H9 (cell line): ENCODE data around the gene SLC22A16. TPM values are rescaled to one million over a fixed set of nuclear protein-coding genes. Genes with fewer than 3 reads are reported as not detected.

Source experiments
- DNase-seq: peaks from one replicate; pipeline ENCODE4 v3.0.0-alpha.2; 2017
- H2AFZ ChIP-seq: one replicate; pipeline ENCODE4 v1.6.1; 2013; ENCODE audit warnings: mild to moderate bottlenecking, low read length, control low read depth, moderate library complexity
- H2AK5ac ChIP-seq: 2 replicates; pipeline ENCODE4 v1.6.1; 2013; ENCODE audit warnings: low read length, control low read depth, mixed read lengths; ENCODE audit not compliant: insufficient read length
- H2BK120ac ChIP-seq: one replicate; pipeline ENCODE4 v1.6.1; 2013; ENCODE audit warnings: low read depth, mild to moderate bottlenecking, low read length, control low read depth, inconsistent platforms; ENCODE audit not compliant: poor library complexity, severe bottlenecking
- H2BK12ac ChIP-seq: 2 replicates; pipeline ENCODE4 v1.6.1; 2013; ENCODE audit warnings: low read length, control low read depth, mixed read lengths, low read depth; ENCODE audit not compliant: insufficient read length
- H2BK15ac ChIP-seq: 2 replicates; pipeline ENCODE4 v1.6.1; 2013; ENCODE audit warnings: low read depth, low read length, control low read depth
- H2BK20ac ChIP-seq: one replicate; pipeline ENCODE4 v1.6.1; 2013; ENCODE audit warnings: low read depth, mild to moderate bottlenecking, low read length, control low read depth, inconsistent platforms; ENCODE audit not compliant: poor library complexity, severe bottlenecking
- H2BK5ac ChIP-seq: 2 replicates; pipeline ENCODE4 v1.6.1; 2013; ENCODE audit warnings: low read length, control low read depth, mixed read lengths; ENCODE audit not compliant: insufficient read length
- H3K14ac ChIP-seq: 2 replicates; pipeline ENCODE4 v1.6.1; 2013; ENCODE audit warnings: low read length, control low read depth; ENCODE audit not compliant: insufficient read depth
- H3K18ac ChIP-seq: 2 replicates; pipeline ENCODE4 v1.6.1; 2013; ENCODE audit warnings: low read depth, mild to moderate bottlenecking, mixed read lengths, low read length, control low read depth; ENCODE audit not compliant: insufficient read length
- H3K23ac ChIP-seq: 2 replicates; pipeline ENCODE4 v1.6.1; 2013; ENCODE audit warnings: low read length, control low read depth, mixed read lengths, low read depth; ENCODE audit not compliant: insufficient read length
- H3K23me2 ChIP-seq: 2 replicates; pipeline ENCODE4 v1.6.1; 2013; ENCODE audit warnings: low read depth, mild to moderate bottlenecking, mixed read lengths, low read length, control low read depth; ENCODE audit not compliant: insufficient read length, poor library complexity, severe bottlenecking
- H3K27ac ChIP-seq: 2 replicates; pipeline ENCODE4 v1.5.1; 2013; ENCODE audit warnings: low read length, control low read depth, mixed read lengths, low read depth; ENCODE audit not compliant: insufficient read length
- H3K27me3 ChIP-seq: 2 replicates; pipeline ENCODE4 v1.6.1; 2013; ENCODE audit warnings: low read length, control low read depth, inconsistent platforms; ENCODE audit not compliant: insufficient read depth
- H3K4ac ChIP-seq: 2 replicates; pipeline ENCODE4 v1.6.1; 2013; ENCODE audit warnings: low read depth, mild to moderate bottlenecking, control low read depth, inconsistent platforms, low read length, moderate library complexity
- H3K4me1 ChIP-seq: 2 replicates; pipeline ENCODE4 v1.6.1; 2013; ENCODE audit warnings: low read length, control low read depth, inconsistent platforms; ENCODE audit not compliant: insufficient read depth
- H3K4me2 ChIP-seq: 2 replicates; pipeline ENCODE4 v1.6.1; 2013; ENCODE audit warnings: low read length, control low read depth, mixed read lengths; ENCODE audit not compliant: insufficient read length, insufficient read depth
- H3K56ac ChIP-seq: 2 replicates; pipeline ENCODE4 v1.6.1; 2013; ENCODE audit warnings: low read depth, mild to moderate bottlenecking, mixed read lengths, low read length, control low read depth; ENCODE audit not compliant: insufficient read length
- H3K79me1 ChIP-seq: 2 replicates; pipeline ENCODE4 v1.6.1; 2013; ENCODE audit warnings: low read depth, mild to moderate bottlenecking, moderate library complexity, low read length, control low read depth, inconsistent platforms; ENCODE audit not compliant: insufficient read depth, poor library complexity, severe bottlenecking
- H3K79me2 ChIP-seq: 2 replicates; pipeline ENCODE4 v1.6.1; 2013; ENCODE audit warnings: low read length, control low read depth, inconsistent platforms; ENCODE audit not compliant: insufficient read depth
- H3K9ac ChIP-seq: 2 replicates; pipeline ENCODE4 v1.6.1; 2013; ENCODE audit warnings: low read length, control low read depth, mixed read lengths; ENCODE audit not compliant: insufficient read length; ENCODE audit errors: extremely low read depth
- H3K9me3 ChIP-seq: one replicate; pipeline ENCODE4 v1.6.1; 2013; ENCODE audit warnings: low read depth, low read length, inconsistent platforms; ENCODE audit not compliant: control insufficient read depth
- H3T11ph ChIP-seq: one replicate; pipeline ENCODE4 v1.6.1; 2013; ENCODE audit warnings: mild to moderate bottlenecking, low read length, control low read depth, inconsistent platforms
- H4K20me1 ChIP-seq: one replicate; pipeline ENCODE4 v1.6.1; 2013; ENCODE audit not compliant: control insufficient read depth, insufficient read length, insufficient read depth
- H4K5ac ChIP-seq: 2 replicates; pipeline ENCODE4 v1.6.1; 2013; ENCODE audit warnings: low read depth, mild to moderate bottlenecking, mixed read lengths, low read length, control low read depth; ENCODE audit not compliant: insufficient read length
- H4K8ac ChIP-seq: replicated peaks from 2 replicates; pipeline ENCODE4 v1.6.1; 2013; ENCODE audit warnings: low read length, control low read depth, mixed read lengths, low read depth; ENCODE audit not compliant: insufficient read length
- H4K91ac ChIP-seq: 2 replicates; pipeline ENCODE4 v1.6.1; 2013; ENCODE audit warnings: low read depth, mild to moderate bottlenecking, moderate library complexity, mixed read lengths, low read length, control low read depth; ENCODE audit not compliant: insufficient read length
- H3K27ac Mint-ChIP-seq, 3 experiments: 2 replicates in 2 of 3; 3 replicates in 1 of 3; pipeline ENCODE4 v1.8.0; 2020 to 2021; ENCODE audit warnings: mixed read lengths in 3 of 3, mild to moderate bottlenecking in 1 of 3, moderate library complexity in 1 of 3
- H3K27me3 Mint-ChIP-seq: 2 replicates; pipeline ENCODE4 v1.8.0; 2021; ENCODE audit warnings: low read depth, mild to moderate bottlenecking, moderate library complexity, mixed read lengths
- H3K36me3 Mint-ChIP-seq, 3 experiments: 2 replicates in 2 of 3; 3 replicates in 1 of 3; pipeline ENCODE4 v1.8.0; 2020 to 2021; ENCODE audit warnings: low read depth in 3 of 3, mixed read lengths in 3 of 3; ENCODE audit not compliant: insufficient read depth in 1 of 3
- H3K4me1 Mint-ChIP-seq, 2 experiments: 2 replicates each; pipeline ENCODE4 v1.8.0; 2020; ENCODE audit warnings: mixed read lengths in 2 of 2
- H3K4me3 Mint-ChIP-seq, 2 experiments: 2 replicates in 1 of 2; 3 replicates in 1 of 2; pipeline ENCODE4 v1.8.0; 2020 to 2021; ENCODE audit warnings: mild to moderate bottlenecking in 2 of 2, mixed read lengths in 2 of 2, moderate library complexity in 1 of 2
- H3K9me3 Mint-ChIP-seq, 2 experiments: 2 replicates in 1 of 2; 3 replicates in 1 of 2; pipeline ENCODE4 v1.8.0; 2020; ENCODE audit warnings: mild to moderate bottlenecking in 2 of 2, mixed read lengths in 2 of 2, moderate library complexity in 1 of 2
- CTCF ChIP-seq: fragments of 200-600 bp; sonication (generic); conservative IDR thresholded peaks from 3 replicates; pipeline ENCODE4 v1.8.0; 2021; ENCODE audit warnings: antibody characterized with exemption, mild to moderate bottlenecking
- WGBS: extraction: QIAGEN DNeasy Blood & Tissue Kit; methylation state at CpG from one replicate; pipeline ENCODE4 v1.1.7; 2013; ENCODE audit warnings: missing lambda C conversion rate, low lambda C conversion rate, mixed read lengths; ENCODE audit not compliant: insufficient read length; ENCODE audit errors: extremely low coverage; 5-methylcytosine and 5-hydroxymethylcytosine counted together
- total RNA-seq: library from RNA; stranded (reverse); gene quantifications from 2 replicates; pipeline ENCODE4 v1.2.1, GENCODE V29; 2021

SLC22A16 gene
- total RNA-seq, 1 experiment from 2014 or later = not detected

GRCh38 chr6:110474500-110474899 lies 1.9 kb downstream of the SLC22A16 start:
- Histone ChIP-seq H3K18ac (no peak overlapping the region), H3K9me3 (no peaks in the 10 kb centered on the region), H3K56ac (no peak overlapping the region), H4K20me1 (no peaks in the 10 kb centered on the region), H2BK20ac (no peak overlapping the region), H3K4me2 (no peak overlapping the region), H4K5ac (no peak overlapping the region), H3K79me2 (no peaks in the 10 kb centered on the region), H3K14ac (no peak overlapping the region), H3K79me1 (no peaks in the 10 kb centered on the region), H2BK15ac (no peak overlapping the region), H4K91ac (no peak overlapping the region), H3K9ac (no peak overlapping the region), H3K4ac (no peak overlapping the region), H3K27me3 (no peaks in the 10 kb centered on the region), H2AK5ac (no peak overlapping the region), H2BK12ac (no peak overlapping the region), H2AFZ (no peak overlapping the region), H3K4me1 (no peaks in the 10 kb centered on the region), H3T11ph (no peak overlapping the region), H3K23ac (no peak overlapping the region), H2BK120ac (no peak overlapping the region), H4K8ac (no peak overlapping the region), H3K23me2 (no peaks in the 10 kb centered on the region), H2BK5ac (no peak overlapping the region), H3K27ac (no peak overlapping the region)
- no CpG with 5 or more reads among the region's 4 CpGs for WGBS
- TF ChIP-seq CTCF = no peak
- H3K4me3 Mint-ChIP-seq = no peak overlapping the region
- H3K27ac Mint-ChIP-seq = no peak overlapping the region
- H3K4me1 Mint-ChIP-seq = no peaks in the 10 kb centered on the region
- no peaks in the 10 kb centered on the region; the same call in 1 of the 2 replicates for H3K27me3 Mint-ChIP-seq
- peaks cover 8 to 14% of the 10 kb centered on the region in 2 experiments; a peak in 4 of 5 replicates for H3K9me3 Mint-ChIP-seq
- DNase-seq = no peak
- peaks cover 0 to 7% (median 2%) of the 10 kb centered on the region in 3 experiments; a peak in 5 of 7 replicates for H3K36me3 Mint-ChIP-seq
